Activated CD4-positive, alpha-beta T cell treated with anti-CD3 and anti-CD28 coated beads for 24 hours (primary cell): Measurements from ENCODE around the gene GRAMD4.

Source experiments
- DNase-seq, 2 donors: peaks; one replicate each; pipeline ENCODE4 v3.0.0-alpha.2; 2020; ENCODE audit warnings: low read depth in 2 of 2

GRAMD4 gene

DNA sequence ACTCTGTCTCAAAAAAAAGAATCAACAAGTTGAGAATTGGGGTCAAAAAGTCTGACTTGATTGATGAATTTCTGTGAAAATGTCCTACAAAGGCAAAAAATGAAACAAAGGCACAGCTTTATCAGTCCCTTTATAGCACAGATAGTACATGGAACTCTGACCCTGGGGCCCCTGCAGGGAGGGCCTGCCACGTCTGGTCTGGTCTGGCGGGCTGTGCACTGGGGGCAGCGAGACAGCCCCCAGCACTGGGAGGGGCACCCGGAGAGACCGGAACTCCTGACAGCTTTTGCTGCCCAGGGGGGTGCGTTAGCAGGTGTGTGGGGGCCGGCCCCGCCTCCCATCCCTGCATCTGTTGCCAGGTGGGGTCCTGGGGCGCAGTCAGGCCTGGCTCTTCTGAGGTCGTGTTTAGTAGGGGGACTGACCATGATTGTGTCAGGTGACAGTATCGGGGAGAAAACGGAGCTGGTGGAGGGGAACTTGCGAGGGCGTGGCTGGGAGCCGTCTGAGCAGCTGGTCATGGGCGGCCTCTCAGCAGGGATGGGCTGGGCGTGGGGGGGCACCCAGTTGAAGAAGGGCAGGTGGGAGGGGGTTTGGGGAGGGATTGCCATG, 51.7 kb downstream of the GRAMD4 start:
- no peak for DNase-seq

DNA sequence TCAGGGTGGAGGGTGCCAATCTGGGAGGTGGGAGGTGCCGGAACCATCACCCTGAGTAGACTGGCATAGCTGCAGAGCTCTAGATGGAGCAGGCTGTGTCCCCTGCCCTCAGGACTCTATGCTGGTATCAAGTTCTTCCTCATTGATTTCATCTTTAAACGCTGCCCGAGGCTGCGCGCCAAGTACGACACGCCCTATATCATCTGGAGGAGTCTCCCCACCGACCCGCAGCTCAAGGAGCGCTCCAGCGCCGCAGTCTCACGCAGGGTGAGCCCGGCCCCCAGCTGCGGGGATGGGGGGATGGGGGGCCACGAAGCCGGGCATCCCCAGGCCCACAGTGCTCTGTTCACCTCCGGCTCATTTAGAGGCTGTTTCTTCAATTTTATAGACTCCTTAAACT, 52.5 kb downstream of the GRAMD4 start:
- DNase-seq, result no peak

DNA sequence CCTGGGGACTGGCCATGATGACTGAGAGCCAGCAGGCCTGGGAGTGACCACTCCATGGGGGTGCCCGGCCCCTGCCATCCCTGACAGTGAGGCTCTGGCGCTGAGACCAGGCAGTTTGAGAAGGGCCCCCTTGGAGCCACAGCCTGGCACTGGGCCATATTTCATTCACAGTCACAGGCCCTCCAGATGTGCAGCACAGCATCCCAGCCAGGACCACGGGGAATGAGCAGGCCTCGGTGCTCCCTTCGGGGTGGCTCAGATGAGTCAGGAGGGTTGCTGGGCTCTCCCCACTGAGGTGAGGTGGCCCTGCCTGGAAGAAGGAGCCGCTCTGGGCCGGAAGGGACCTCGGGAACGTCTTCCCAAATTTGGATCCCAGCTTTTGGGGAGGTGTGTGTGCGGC, 53.0 kb downstream of the GRAMD4 start:
- no peak for DNase-seq

DNA sequence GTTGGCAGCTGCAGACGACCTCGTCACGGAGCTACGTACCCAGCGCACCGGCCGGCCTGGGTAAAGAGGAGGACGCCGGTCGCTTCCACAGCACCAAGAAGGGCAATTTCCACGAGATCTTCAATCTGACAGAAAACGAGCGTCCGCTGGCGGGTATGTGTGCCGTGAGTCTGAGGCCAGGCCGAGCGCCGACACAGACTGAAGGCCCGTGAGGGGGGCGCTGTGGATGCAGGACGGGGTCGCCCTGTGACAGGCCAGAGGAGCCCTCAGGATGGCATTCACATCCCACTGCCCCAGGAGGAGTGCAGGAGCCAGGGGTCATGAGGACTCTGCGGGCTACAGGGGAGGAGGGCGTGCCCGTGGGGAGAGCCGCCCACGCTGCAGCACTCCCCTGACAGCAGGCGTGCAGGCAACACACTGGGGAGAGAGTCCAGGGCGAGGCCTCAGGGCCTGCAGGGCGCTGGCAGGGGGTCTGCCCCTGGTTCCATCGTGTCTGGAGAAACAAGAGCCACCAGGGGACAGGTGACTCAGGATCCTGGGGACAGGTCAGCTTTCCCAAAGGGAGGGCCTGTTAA, 53.6 kb downstream of the GRAMD4 start:
- no peak for DNase-seq

DNA sequence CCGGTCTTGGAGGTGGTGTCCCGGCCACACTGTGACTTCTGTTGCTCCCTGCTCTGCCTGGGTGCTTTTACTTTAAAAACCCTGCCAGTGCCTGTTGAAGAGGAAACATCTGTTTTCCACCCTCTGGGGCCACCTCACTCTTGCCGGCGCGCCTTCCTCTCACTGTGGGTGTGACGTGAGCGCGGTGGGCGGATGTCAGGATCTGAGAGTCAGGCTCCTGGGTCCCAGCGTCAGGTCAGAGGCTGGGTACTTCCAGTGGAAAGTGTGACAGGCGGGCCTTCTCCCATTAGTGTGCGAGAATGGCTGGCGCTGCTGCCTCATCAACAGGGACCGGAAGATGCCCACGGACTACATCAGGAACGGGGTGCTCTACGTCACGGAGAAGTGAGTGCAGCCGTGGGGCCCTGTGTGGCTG, 54.2 kb downstream of the GRAMD4 start:
- DNase-seq, result peak; percentile 77 to 98

DNA sequence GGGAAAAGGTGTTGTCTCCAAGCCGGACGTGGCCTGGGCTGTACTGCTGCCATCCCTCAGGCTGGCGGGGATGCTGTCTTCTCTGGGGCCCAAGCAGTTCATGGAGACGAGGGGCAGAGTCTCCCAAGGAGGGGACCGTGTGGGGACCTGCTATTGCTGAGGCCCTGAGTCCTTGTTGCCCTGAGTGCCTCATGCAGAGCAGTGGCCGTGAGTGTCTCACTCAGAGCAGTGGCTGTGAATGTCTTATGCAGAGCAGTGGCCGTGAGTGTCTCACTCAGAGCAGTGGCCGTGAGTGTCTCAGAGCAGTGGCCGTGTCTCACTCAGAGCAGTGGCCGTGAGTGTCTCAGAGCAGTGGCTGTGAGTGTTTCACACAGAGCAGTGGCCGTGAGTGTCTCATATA, 54.7 kb downstream of the GRAMD4 start:
- DNase-seq, result no peak

DNA sequence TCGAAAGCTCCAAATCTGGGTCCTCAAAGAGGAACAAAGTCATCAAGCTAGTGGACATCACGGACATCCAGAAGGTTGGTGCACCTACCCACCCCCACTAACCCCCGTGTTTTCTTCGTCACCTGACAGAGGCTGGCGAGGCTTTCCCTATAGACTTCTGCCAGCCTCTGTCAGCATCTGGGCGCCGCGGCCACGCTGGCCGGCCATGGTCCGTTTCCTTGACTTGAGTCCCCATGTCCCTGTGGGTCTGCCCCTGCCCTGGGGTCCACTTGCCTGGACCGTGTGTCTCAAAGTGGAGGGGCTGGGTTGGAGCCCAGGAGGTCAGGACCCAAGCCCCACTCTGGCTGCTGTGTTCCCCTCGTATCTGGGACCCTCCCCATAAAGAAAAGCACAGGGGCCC, 55.3 kb downstream of the GRAMD4 start:
- DNase-seq, result no peak

DNA sequence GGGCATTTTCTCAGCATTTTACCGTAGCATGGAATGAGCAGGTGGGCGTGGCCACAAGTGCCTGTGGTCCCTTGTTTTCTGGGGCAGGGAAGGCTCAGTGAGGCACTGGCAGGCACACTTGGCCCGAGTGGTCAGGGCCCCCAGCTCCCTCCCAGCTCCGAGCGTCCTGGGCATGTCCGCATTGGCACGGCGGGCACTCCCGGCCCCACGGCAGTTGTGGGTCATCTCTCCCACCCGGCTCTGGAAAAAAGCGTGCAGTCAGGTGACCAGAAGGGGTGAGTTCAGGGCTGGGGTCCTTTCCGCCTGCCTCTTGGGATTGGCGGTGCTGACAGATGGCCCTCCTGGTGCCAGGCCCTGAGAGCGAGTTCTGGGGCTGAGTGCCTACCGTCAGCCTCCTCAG, 55.8 kb downstream of the GRAMD4 start:
- DNase-seq, result no peak

DNA sequence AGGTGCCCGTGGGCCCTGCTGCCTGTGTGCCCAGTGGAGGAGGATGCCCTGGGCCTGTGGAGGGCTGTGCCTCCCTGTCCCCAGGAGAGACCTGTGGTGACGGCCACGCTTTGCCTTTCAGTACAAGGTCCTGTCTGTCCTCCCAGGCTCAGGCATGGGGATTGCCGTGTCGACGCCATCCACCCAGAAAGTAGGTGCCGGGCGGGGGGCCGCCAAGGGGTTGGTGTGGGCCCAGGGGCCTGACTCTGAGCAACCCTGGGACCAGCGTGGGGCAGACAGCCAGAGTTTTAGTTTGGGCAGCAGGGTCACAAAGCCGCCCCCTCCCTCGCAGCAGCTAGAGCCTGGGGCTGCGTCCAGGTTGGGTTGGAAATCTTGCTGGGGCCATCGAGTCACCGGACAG, 56.3 kb downstream of the GRAMD4 start:
- DNase-seq, result no peak

DNA sequence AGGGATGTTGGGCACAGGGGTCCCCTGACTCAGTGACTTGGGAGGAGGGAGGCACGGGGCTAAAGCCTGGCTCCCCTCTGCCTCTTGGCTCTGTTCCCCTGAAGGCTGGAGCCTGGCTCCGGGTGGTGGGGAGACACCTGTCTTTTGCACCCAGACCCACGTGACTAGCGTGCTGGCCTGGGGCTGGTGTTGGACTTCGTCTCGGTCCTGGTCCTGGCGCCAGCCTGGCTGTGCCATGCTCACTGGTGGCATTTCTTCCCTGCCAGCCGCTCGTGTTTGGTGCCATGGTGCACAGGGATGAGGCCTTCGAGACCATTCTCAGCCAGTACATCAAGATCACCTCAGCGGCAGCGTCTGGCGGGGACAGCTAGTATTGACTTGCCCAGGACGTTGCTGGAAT, 56.7 kb downstream of the GRAMD4 start:
- no peak for DNase-seq

DNA sequence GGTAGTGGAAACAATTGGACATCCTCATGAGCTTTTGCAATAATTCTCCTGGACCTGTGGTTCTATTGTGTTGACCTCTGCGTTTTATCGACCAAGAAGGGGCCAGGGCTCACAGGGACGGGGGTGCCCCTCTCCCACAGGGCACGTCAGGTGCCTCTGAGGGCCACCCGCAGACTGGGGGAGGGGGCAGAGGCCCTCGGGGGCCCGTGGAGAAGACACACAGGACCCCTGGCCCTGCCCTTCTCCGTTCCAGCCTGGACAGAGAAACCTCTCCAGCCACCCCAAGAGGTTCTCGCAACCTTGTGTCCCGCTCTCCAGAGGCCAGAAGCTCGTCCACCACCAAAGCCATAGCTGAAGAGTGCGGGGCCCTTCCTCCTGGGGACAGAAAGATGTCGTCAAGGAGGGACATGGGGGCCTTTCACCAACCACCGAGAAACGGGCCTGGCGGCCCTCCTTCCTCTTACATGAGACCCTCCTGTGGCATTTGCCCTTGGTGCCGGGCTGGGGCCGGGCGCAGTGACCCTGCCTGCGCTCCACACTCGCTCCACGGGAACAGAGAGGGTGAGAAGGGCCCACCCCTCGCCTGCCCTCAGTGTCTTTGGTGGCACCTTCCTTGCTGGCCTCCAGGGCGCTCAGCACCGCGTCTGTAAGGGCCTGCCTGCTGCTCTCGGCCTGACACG, 57.3 kb downstream of the GRAMD4 start:
- DNase-seq, result no peak

DNA sequence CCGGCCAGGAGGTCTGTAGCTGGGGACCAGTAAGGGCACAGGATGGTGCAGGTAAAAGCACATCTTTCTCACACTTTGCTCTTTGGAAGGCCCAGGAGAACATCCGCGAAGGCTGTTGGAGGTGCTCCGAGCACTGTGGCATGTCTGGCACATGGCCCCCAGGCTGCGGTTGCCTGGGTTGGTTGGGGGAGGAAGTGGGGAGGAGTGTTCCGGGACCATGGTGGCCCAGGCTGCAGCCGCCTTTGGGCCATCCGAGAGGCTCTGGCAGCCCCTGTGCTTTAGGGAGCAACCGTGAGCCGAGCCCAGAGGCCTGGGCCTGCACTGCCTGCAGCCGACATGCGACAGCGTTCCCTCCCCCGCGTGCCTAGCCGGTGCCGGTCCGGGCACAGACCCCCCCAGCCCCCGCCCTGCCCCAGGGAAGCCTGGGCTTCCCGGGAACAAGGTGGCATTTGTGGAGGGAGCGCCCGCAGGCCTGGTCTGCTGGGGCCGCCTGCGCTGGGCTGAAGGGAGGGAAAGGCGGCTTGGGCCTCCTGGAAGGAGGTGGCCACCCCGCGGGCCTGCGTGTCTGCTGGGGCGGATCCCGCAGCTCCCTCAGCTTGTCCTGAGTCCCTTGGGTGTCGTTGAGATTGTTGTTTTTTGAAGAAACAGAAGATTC, 57.9 kb downstream of the GRAMD4 start:
- DNase-seq, result no peak

DNA sequence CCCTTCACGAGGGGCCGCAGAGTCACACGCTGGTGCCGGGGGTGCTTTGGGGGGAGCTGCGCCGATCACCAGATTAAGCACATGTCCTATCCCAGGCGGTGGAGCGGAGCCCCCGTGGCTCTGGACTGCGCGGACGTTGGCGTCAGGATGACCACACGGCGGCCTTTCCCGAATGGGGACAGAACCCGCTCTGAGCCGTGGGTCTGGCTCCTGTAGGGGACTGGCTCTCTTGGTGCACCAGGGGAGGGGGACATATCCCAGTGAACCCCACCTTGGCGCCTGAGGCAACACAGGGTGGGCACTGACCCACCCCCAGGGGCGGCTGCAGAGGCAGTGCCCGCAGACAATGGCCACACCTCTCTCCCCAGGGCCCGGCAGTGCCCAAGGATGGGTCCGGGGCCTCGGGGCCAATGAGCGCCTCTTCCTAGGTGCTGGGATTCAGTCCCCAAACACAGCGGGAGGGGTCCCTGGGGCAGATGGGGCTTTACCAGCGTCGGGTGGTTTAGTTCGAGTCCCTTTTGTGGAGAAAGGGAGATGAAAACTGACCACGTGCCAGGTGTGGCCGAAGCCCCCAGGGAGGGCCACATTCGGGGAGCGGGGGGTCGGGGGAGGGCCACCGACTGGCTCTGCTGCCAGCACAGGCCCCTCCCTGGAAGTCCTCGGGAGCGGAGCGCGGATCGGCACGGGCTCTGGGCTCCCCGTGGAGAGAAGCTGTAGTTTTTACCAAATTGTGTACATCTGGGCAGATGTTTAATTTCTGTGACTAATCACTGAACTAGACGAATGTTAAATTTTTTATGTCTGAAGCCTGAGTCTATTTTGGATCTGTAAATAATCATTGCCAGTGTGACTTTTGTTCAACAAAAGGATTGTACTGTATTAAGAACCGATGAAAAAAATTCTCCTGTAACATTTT, 58.9 kb downstream of the GRAMD4 start:
- no peak for DNase-seq

DNA sequence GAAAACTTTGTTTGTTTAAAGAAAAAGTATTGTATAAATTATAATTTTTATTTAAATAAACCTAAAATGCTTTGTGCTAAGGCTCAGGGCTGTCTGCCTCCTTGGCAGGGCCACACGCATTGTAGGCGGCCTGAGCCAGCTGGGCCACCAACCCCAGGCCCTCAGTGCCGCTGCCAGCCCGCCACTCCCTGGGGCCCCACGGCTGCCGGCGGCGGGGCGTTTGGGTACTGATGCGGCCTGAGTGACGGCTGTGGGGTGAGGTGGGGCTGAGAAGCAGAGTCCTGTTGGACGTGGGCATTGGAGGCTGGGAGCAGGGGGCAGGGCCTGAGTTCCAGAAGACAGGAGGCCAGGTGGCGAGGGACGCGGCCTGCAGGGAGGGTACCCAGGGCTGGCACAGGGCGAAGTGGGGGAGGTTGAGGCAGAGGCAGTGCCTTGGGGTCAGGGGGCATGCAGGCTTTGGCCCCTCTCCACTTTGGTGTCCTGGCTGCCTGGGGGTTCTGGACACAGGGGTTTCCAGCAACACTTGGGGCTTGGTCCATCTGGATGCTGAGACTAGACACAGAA, 59.6 kb downstream of the GRAMD4 start:
- no peak for DNase-seq

DNA sequence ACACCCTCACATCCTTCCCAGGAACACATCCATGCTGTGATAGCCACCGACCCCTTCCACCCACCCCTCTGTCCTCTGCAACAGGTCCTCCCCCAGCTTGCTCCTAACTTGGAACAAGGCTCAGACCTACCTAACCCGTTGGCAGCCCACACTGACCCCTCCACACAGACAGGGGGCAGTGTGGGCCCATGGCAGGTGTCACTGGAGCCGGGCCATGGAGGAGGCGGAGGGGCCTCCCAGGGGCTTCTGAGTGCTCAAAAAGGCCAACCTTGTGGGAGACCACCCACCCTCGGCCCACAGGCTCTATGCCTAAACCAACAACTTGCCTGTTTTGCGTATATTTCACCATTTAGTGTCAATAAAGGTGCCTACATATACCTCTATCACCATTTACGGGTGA, 60.8 kb downstream of the GRAMD4 start:
- no peak for DNase-seq

DNA sequence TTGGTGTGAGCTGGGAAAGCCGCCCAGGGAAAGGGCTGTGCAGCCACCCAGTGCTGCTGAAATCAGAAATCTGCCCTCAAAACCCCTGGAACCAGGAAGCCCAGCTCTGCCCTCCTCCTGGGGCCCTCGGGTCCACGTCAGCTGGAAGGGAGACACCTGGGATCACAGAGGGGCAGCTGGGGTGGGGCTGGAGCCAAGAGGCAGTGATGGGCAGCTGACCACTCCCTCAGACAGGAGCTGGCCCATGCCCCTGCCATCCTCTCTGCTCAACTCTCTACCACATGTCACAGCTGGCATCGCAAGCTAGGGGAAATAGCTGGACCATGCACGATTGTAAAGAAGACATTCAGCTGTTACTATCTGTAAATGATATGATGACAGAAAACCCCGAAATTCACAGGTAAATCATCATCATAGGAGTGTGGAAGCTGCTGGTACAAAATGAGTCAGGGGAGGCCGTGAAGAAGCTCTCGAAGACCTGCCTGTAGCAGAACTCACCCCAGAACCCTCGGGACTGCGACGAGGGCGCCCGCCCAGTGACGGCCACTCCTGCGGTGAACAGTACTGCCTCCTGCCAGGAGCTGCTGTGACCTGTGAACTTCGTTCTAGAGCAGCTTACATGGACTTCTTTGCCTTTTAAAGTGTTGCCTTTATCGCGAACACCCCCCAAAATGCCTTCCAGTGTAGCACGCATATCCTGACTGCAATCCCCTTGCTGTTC, 62.0 kb downstream of the GRAMD4 start:
- no peak for DNase-seq

DNA sequence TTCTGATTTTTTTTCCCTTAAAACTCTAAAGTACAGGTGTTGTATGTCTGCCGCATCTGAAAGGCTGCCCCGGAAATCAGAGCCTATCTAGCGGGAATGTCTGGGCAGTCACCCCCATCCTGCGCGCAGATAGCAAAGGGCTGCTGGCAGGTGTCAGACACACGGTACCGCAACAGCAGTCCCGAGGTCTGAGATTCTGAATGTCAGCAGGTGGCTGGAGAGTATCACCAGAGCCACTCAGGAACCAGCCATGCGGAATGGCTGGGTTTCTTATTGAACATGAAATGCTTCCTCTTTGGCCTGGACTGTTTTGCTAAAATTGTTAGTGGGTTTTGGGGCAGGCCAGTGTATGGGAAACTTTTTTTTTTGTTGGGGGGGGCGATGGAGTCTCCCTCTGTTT, 64.5 kb downstream of the GRAMD4 start:
- DNase-seq, result no peak

DNA sequence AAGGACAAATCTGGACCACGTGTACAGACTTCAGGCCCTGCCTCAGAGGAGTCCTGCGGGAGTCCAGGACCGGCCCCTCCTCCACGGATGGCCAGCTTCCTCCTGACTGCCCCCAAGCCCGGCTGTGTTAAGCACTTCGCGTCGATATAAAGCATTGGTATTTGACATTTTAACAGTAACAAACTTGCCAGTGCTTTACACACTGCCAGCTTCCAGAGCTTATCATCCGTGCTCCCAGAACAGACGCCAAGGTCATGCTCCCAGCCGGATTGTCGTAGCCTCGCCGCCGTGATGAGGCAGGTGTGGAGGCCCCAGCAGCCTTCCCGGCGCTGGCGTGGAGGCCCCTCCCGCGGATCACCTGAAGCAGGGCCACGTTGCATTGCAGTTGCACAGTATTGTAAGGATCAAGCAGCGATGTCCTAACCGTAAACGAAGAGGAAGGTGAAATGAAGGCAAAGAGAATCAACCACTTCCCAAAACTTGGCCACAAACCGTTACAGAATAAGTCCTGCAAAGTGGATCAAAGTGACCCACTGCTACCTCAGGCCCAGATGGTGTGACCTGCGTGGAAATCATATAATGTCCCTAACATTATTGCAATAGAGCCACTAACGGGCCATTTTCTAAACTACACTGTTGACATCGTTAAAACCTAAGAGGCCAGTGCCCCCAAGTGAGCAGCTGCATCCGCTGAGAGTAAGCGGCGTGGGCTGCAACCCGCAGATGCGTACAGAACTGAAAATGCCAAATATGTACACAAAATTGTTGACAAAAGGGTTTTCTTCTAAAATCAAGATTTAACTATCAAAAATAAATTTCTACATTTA, 66.2 kb downstream of the GRAMD4 start:
- no peak for DNase-seq

DNA sequence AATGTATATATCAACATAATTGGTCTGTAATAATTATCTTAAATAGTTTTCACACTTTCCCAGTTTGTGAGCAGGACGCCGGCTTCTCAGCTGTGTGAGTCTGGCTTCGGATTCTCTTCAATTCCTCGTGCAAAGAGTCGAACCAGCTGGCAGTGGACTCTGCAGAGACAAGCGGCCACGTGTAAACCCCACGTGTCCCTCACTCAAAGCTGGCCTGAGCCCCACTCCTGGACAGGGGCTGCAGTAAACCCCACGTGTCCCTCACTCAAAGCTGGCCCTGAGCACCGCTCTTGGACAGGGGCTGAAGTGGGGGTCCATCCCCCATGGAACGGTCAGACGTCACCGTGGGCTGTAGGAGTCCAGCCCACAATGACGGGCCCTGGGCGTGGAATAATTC, 66.9 kb downstream of the GRAMD4 start:
- DNase-seq, result no peak

DNA sequence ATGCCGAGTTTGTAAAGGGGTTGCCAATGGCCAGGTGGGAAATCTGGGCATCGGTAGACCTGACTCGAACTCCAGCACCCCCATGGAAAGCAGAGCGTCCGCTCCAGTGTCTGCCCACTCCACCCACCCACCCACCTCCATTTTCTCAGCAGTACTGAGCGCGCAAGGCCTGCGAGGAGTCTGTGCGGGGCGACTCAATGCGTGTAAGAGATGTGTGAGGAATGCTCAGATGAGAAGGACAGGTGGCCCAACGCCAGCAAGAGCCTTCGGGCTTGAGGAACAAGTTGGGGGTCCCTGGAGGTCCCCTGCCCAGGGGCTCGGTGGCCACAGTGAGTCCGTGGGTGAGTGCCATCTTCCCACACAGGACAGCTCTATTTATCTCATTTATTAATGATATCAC, 67.3 kb downstream of the GRAMD4 start:
- no peak for DNase-seq
